Effector CD8-positive, alpha-beta T cell (primary cell): Measurements from ENCODE around the gene ST3GAL3.
A peak's percentile ranks its signal among the peaks of the same experiment; 100 is the strongest.

Experiments used
- DNase-seq: peaks from one replicate; lab custom pipeline; 2025; lab: John Stamatoyannopoulos, UW

ST3GAL3 gene

GRCh38 chr1:43963006-43963405, 255.7 kb downstream of the ST3GAL3 start:
- no peak for DNase-seq

- DNase-seq = no peak
Measured at GRCh38 chr1:43963890-43964289, 256.6 kb downstream of the ST3GAL3 start.

GRCh38 chr1:43965316-43965715, 258.0 kb downstream of the ST3GAL3 start:
- no peak for DNase-seq

GRCh38 chr1:43968348-43968948, 261.1 kb downstream of the ST3GAL3 start:
- DNase-seq = no peak

GRCh38 chr1:43969416-43969745, 262.0 kb downstream of the ST3GAL3 start:
- no peak for DNase-seq

- DNase-seq = peak; percentile 91
Measured at GRCh38 chr1:43969746-43970466, 262.6 kb downstream of the ST3GAL3 start, which contains the start of gene DPH2. Gene DPH2 (plus strand): TSS chr1:43970010. CDS start chr1:43970176, 166 bp downstream.

GRCh38 chr1:43970502-43970901, 263.2 kb downstream of the ST3GAL3 start:
- no peak for DNase-seq

- DNase-seq = no peak
Measured at GRCh38 chr1:43970911-43971310, 263.6 kb downstream of the ST3GAL3 start.

GRCh38 chr1:43971336-43971980, 264.1 kb downstream of the ST3GAL3 start:
- no peak for DNase-seq

- DNase-seq = no peak
Measured at GRCh38 chr1:43973981-43974442, 266.7 kb downstream of the ST3GAL3 start.

- DNase-seq = peak; percentile 90
Measured at GRCh38 chr1:43974443-43975248, 267.3 kb downstream of the ST3GAL3 start, which contains the start of gene ATP6V0B. Gene ATP6V0B (plus strand): TSS chr1:43974960. CDS start chr1:43975041, 81 bp downstream.

GRCh38 chr1:43975249-43975961, 268.1 kb downstream of the ST3GAL3 start:
- DNase-seq = peak; percentile 40

GRCh38 chr1:43976045-43976444, 268.7 kb downstream of the ST3GAL3 start:
- no peak for DNase-seq

- no peak for DNase-seq
Measured at GRCh38 chr1:43976890-43977289, 269.6 kb downstream of the ST3GAL3 start.

GRCh38 chr1:43977376-43978263, 270.3 kb downstream of the ST3GAL3 start:
- no peak for DNase-seq

GRCh38 chr1:43978264-43978550, 270.9 kb downstream of the ST3GAL3 start:
- DNase-seq = no peak

GRCh38 chr1:43978551-43979260, 271.4 kb downstream of the ST3GAL3 start, which contains the start of gene B4GALT2:
Gene B4GALT2 (plus strand): TSS chr1:43979210. CDS start chr1:43981161, 1,951 bp downstream.
- DNase-seq = no peak

- DNase-seq = no peak
Measured at GRCh38 chr1:43979261-43979527, 271.9 kb downstream of the ST3GAL3 start.

- DNase-seq = no peak
Measured at GRCh38 chr1:43979528-43980254, 272.4 kb downstream of the ST3GAL3 start.
